Trophoblast cell (in vitro differentiated cells and primary cell): ENCODE measurements around the gene CHST9.

Experiments
- DNase-seq, 2 donors: peaks; one replicate each; pipeline ENCODE4 v3.0.0-alpha.2; 2016
- H2AFZ ChIP-seq: 2 replicates; pipeline ENCODE4 v1.6.1; 2013; ENCODE audit warnings: low read length, moderate library complexity, mild to moderate bottlenecking; ENCODE audit not compliant: insufficient read depth, poor library complexity
- H2AK5ac ChIP-seq: 2 replicates; pipeline ENCODE4 v1.6.1; 2013; ENCODE audit warnings: mild to moderate bottlenecking, low read length
- H2BK120ac ChIP-seq: 2 replicates; pipeline ENCODE4 v1.6.1; 2013; ENCODE audit warnings: low read length, mild to moderate bottlenecking, moderate library complexity; ENCODE audit not compliant: insufficient read depth, poor library complexity
- H2BK12ac ChIP-seq: 2 replicates; pipeline ENCODE4 v1.6.1; 2013; ENCODE audit warnings: mild to moderate bottlenecking, low read length, moderate library complexity
- H2BK5ac ChIP-seq: 2 replicates; pipeline ENCODE4 v1.6.1; 2013; ENCODE audit warnings: low read length, low read depth, moderate library complexity, mild to moderate bottlenecking; ENCODE audit not compliant: poor library complexity
- H3K14ac ChIP-seq: 2 replicates; pipeline ENCODE4 v1.6.1; 2013; ENCODE audit warnings: mild to moderate bottlenecking, low read length
- H3K18ac ChIP-seq: 2 replicates; pipeline ENCODE4 v1.6.1; 2013; ENCODE audit warnings: mild to moderate bottlenecking, low read length
- H3K23ac ChIP-seq: 2 replicates; pipeline ENCODE4 v1.6.1; 2013; ENCODE audit warnings: low read length
- H3K27ac ChIP-seq: 2 replicates; pipeline ENCODE4 v1.5.1; 2013; ENCODE audit warnings: low read depth, mild to moderate bottlenecking, inconsistent platforms, low read length, moderate library complexity
- H3K27me3 ChIP-seq: 2 replicates; pipeline ENCODE4 v1.6.1; 2013; ENCODE audit warnings: inconsistent platforms, mild to moderate bottlenecking, low read length, moderate library complexity; ENCODE audit not compliant: insufficient read depth
- H3K36me3 ChIP-seq, 2 experiments: 1 replicate in 1 of 2; 2 replicates in 1 of 2; pipeline ENCODE4 v1.6.1; 2013; ENCODE audit warnings: low read length in 2 of 2, mild to moderate bottlenecking in 2 of 2, moderate library complexity in 1 of 2; ENCODE audit not compliant: insufficient read depth in 2 of 2, control insufficient read depth in 1 of 2
- H3K4ac ChIP-seq: 2 replicates; pipeline ENCODE4 v1.6.1; 2013; ENCODE audit warnings: low read depth, mild to moderate bottlenecking, low read length, moderate library complexity
- H3K4me1 ChIP-seq, 2 experiments: 1 replicate in 1 of 2; 2 replicates in 1 of 2; pipeline ENCODE4 v1.6.1; 2013; ENCODE audit warnings: low read length in 2 of 2, mild to moderate bottlenecking in 2 of 2, moderate library complexity in 1 of 2; ENCODE audit not compliant: insufficient read depth in 2 of 2, control insufficient read depth in 1 of 2
- H3K4me2 ChIP-seq: 2 replicates; pipeline ENCODE4 v1.6.1; 2013; ENCODE audit warnings: inconsistent platforms, mild to moderate bottlenecking, low read length, moderate library complexity
- H3K4me3 ChIP-seq: 2 replicates; pipeline ENCODE4 v1.5.1; 2013; ENCODE audit warnings: mild to moderate bottlenecking, low read depth, low read length, inconsistent platforms
- H3K79me1 ChIP-seq: one replicate; pipeline ENCODE4 v1.6.1; 2013; ENCODE audit warnings: low read length
- H3K79me2 ChIP-seq: 2 replicates; pipeline ENCODE4 v1.6.1; 2013; ENCODE audit warnings: low read length, mild to moderate bottlenecking; ENCODE audit not compliant: control insufficient read depth, insufficient read depth, poor library complexity
- H3K9ac ChIP-seq: 2 replicates; pipeline ENCODE4 v1.6.1; 2013; ENCODE audit warnings: mild to moderate bottlenecking, low read length
- H3K9me3 ChIP-seq: 2 replicates; pipeline ENCODE4 v1.6.1; 2013; ENCODE audit warnings: low read depth, mild to moderate bottlenecking, control low read depth, inconsistent platforms, low read length; ENCODE audit not compliant: insufficient read depth
- H4K12ac ChIP-seq: 2 replicates; pipeline ENCODE4 v1.6.1; 2013; ENCODE audit warnings: low read depth, mild to moderate bottlenecking, low read length, moderate library complexity
- H4K8ac ChIP-seq: 2 replicates; pipeline ENCODE4 v1.6.1; 2013; ENCODE audit warnings: low read depth, mild to moderate bottlenecking, low read length, moderate library complexity
- H4K91ac ChIP-seq: one replicate; pipeline ENCODE4 v1.6.1; 2013; ENCODE audit warnings: low read depth, mild to moderate bottlenecking, low read length, moderate library complexity
- WGBS: extraction: QIAGEN DNeasy Blood & Tissue Kit; methylation state at CpG from one replicate; pipeline ENCODE4 v1.1.7; 2013; ENCODE audit warnings: missing lambda C conversion rate; ENCODE audit not compliant: insufficient read length, insufficient coverage; ENCODE audit errors: extremely low coverage; 5-methylcytosine and 5-hydroxymethylcytosine counted together

Gene CHST9

GRCh38 chr18:26956863-26957262 lies 228.2 kb downstream of the CHST9 start:
- H4K12ac ChIP-seq, result no peak overlapping the region
- H2AFZ ChIP-seq, result no peak overlapping the region
- no peak overlapping the region for H3K4me3 ChIP-seq
- H2BK12ac ChIP-seq, result no peak overlapping the region
- H3K9ac ChIP-seq, result no peak overlapping the region
- H3K27ac ChIP-seq, result no peak overlapping the region
- H3K18ac ChIP-seq, result no peak overlapping the region
- no peaks in the 10 kb centered on the region for H3K9me3 ChIP-seq
- H3K79me2 ChIP-seq, result no peaks in the 10 kb centered on the region
- H4K91ac ChIP-seq, result no peak overlapping the region
- H2BK120ac ChIP-seq, result no peak overlapping the region
- no peak overlapping the region for H4K8ac ChIP-seq
- H3K36me3 ChIP-seq, result no peaks in the 10 kb centered on the region
- no CpG with 5 or more reads among the region's 4 CpGs for WGBS
- H3K27me3 ChIP-seq, result no peaks in the 10 kb centered on the region
- no peaks in the 10 kb centered on the region for H3K4me1 ChIP-seq
- no peak overlapping the region for H3K4ac ChIP-seq
- H3K23ac ChIP-seq, result no peak overlapping the region
- DNase-seq, result no peak
- no peak overlapping the region for H2AK5ac ChIP-seq
- H2BK5ac ChIP-seq, result no peak overlapping the region
- no peak overlapping the region for H3K4me2 ChIP-seq
- H3K14ac ChIP-seq, result no peak overlapping the region
- H3K79me1 ChIP-seq, result no peaks in the 10 kb centered on the region

GRCh38 chr18:26948703-26949102 lies 236.4 kb downstream of the CHST9 start:
- Histone ChIP-seq H3K4me3 (no peak overlapping the region), H3K36me3 (no peaks in the 10 kb centered on the region), H3K79me2 (no peaks in the 10 kb centered on the region), H4K8ac (no peak overlapping the region), H3K23ac (no peak overlapping the region), H3K27me3 (no peaks in the 10 kb centered on the region), H3K14ac (no peak overlapping the region), H3K4me2 (no peak overlapping the region), H3K4ac (no peak overlapping the region), H3K9me3 (peaks cover 2% of the 10 kb centered on the region), H2BK120ac (no peak overlapping the region), H4K91ac (no peak overlapping the region), H2AFZ (no peak overlapping the region), H2BK5ac (no peak overlapping the region), H2BK12ac (no peak overlapping the region), H4K12ac (no peak overlapping the region), H3K18ac (no peak overlapping the region), H2AK5ac (no peak overlapping the region), H3K79me1 (no peaks in the 10 kb centered on the region), H3K27ac (no peak overlapping the region), H3K9ac (peak overlapping the region; percentile 24), H3K4me1 (no peaks in the 10 kb centered on the region)
- DNase-seq, result no peak
- no CpG with 5 or more reads among the region's 4 CpGs for WGBS

- H3K4me3 ChIP-seq, result no peak overlapping the region
- no CpG with 5 or more reads among the region's 3 CpGs for WGBS
- H3K14ac ChIP-seq, result no peak overlapping the region
- H3K23ac ChIP-seq, result no peak overlapping the region
- no peak overlapping the region for H2BK12ac ChIP-seq
- H4K91ac ChIP-seq, result no peak overlapping the region
- H4K12ac ChIP-seq, result no peak overlapping the region
- no peaks in the 10 kb centered on the region for H3K79me1 ChIP-seq
- H2BK120ac ChIP-seq, result no peak overlapping the region
- H3K27me3 ChIP-seq, result no peaks in the 10 kb centered on the region
- H3K79me2 ChIP-seq, result no peaks in the 10 kb centered on the region
- no peak overlapping the region for H3K4me2 ChIP-seq
- no peak overlapping the region for H3K27ac ChIP-seq
- H2AFZ ChIP-seq, result no peak overlapping the region
- DNase-seq, result no peak
- no peaks in the 10 kb centered on the region for H3K4me1 ChIP-seq
- no peak overlapping the region for H3K18ac ChIP-seq
- no peak overlapping the region for H2BK5ac ChIP-seq
- H2AK5ac ChIP-seq, result no peak overlapping the region
- no peak overlapping the region for H3K9ac ChIP-seq
- no peaks in the 10 kb centered on the region for H3K36me3 ChIP-seq
- peaks cover 2% of the 10 kb centered on the region for H3K9me3 ChIP-seq
- no peak overlapping the region for H4K8ac ChIP-seq
- H3K4ac ChIP-seq, result no peak overlapping the region
Measured at GRCh38 chr18:26943906-26944305, 241.2 kb downstream of the CHST9 start.

- no CpG with 5 or more reads among the region's 6 CpGs for WGBS
- H3K18ac ChIP-seq, result no peak overlapping the region
Measured at GRCh38 chr18:26941584-26941983, 243.5 kb downstream of the CHST9 start.

More at GRCh38 chr18:26941584-26941983, 243.5 kb downstream of the CHST9 start:
- Histone ChIP-seq H3K4me3 (no peak overlapping the region), H2BK5ac (no peak overlapping the region), H4K8ac (no peak overlapping the region), H2BK12ac (no peak overlapping the region), H3K23ac (no peak overlapping the region), H2BK120ac (no peak overlapping the region), H3K9ac (no peak overlapping the region), H3K79me2 (no peaks in the 10 kb centered on the region), H4K12ac (no peak overlapping the region), H3K36me3 (no peaks in the 10 kb centered on the region), H3K27me3 (no peaks in the 10 kb centered on the region), H3K4me1 (no peaks in the 10 kb centered on the region), H2AFZ (no peak overlapping the region), H3K4ac (no peak overlapping the region), H2AK5ac (no peak overlapping the region), H3K14ac (no peak overlapping the region), H3K4me2 (no peak overlapping the region), H4K91ac (no peak overlapping the region), H3K9me3 (peaks cover 2% of the 10 kb centered on the region), H3K79me1 (no peaks in the 10 kb centered on the region), H3K27ac (no peak overlapping the region)
- no peak for DNase-seq
